Keratinocyte (primary cell): ENCODE results near the gene KLC4. TPM values are rescaled to one million over a fixed set of nuclear protein-coding genes. Genes with fewer than 3 reads are reported as not detected.

Source experiments
- DNase-seq: peaks from one replicate; pipeline ENCODE4 v3.0.0-alpha.2; 2011; ENCODE audit warnings: low read depth, missing footprints, low spot score
- FAIRE-seq: peaks from 2 replicates; lab custom pipeline; 2011; peaks lifted over from hg19 to GRCh38; lab: Jason Lieb, UNC
- H2AFZ ChIP-seq: 2 replicates; pipeline ENCODE4 v1.6.0; 2012; ENCODE audit warnings: low read length, control low read depth, inconsistent platforms; ENCODE audit not compliant: control insufficient read depth
- H3K27ac ChIP-seq: 2 replicates; pipeline ENCODE4 v1.5.1; 2011; ENCODE audit warnings: low read length; ENCODE audit not compliant: control insufficient read depth, insufficient read depth
- H3K27me3 ChIP-seq: 3 replicates; pipeline ENCODE4 v1.6.0; 2011; ENCODE audit warnings: low read length; ENCODE audit not compliant: control insufficient read depth, insufficient read depth; ENCODE audit errors: extremely low read depth
- H3K36me3 ChIP-seq, 2 experiments: 2 replicates in 1 of 2; 3 replicates in 1 of 2; pipeline ENCODE4 v1.5.1; 2011; ENCODE audit warnings: low read length in 2 of 2, mild to moderate bottlenecking in 1 of 2; ENCODE audit not compliant: control insufficient read depth in 2 of 2, insufficient read depth in 2 of 2; ENCODE audit errors: extremely low read depth in 1 of 2
- H3K4me1 ChIP-seq: 3 replicates; pipeline ENCODE4 v1.5.1; 2011; ENCODE audit warnings: low read length; ENCODE audit not compliant: control insufficient read depth, insufficient read depth; ENCODE audit errors: extremely low read depth
- H3K4me2 ChIP-seq: 3 replicates; pipeline ENCODE4 v1.6.0; 2011; ENCODE audit warnings: low read depth, low read length; ENCODE audit not compliant: control insufficient read depth, insufficient read depth; ENCODE audit errors: extremely low read depth
- H3K4me3 ChIP-seq, 3 experiments: fragments of 200-600 bp in 1 of 3; sonication (generic) in 1 of 3; 2 replicates in 2 of 3; 3 replicates in 1 of 3; pipeline ENCODE4 v1.5.1; 2011 to 2016; ENCODE audit warnings: low read length in 3 of 3, mild to moderate bottlenecking in 3 of 3, control low read depth in 2 of 3, inconsistent platforms in 1 of 3, low read depth in 1 of 3, mixed read lengths in 1 of 3, mixed run types in 1 of 3, moderate library complexity in 1 of 3; ENCODE audit not compliant: control insufficient read depth in 2 of 3, insufficient read depth in 2 of 3; ENCODE audit errors: extremely low read depth in 1 of 3
- H3K79me2 ChIP-seq: 2 replicates; pipeline ENCODE4 v1.6.0; 2012; ENCODE audit warnings: low read length; ENCODE audit not compliant: control insufficient read depth, insufficient read depth
- H3K9ac ChIP-seq: 3 replicates; pipeline ENCODE4 v1.6.0; 2011; ENCODE audit warnings: low read length; ENCODE audit not compliant: control insufficient read depth, insufficient read depth; ENCODE audit errors: extremely low read depth
- H3K9me1 ChIP-seq: 3 replicates; pipeline ENCODE4 v1.6.0; 2011; ENCODE audit warnings: low read length; ENCODE audit not compliant: control insufficient read depth, insufficient read depth; ENCODE audit errors: extremely low read depth
- H3K9me3 ChIP-seq: 2 replicates; pipeline ENCODE4 v1.5.1; 2012; ENCODE audit warnings: low read depth, low read length; ENCODE audit not compliant: control insufficient read depth
- H4K20me1 ChIP-seq: 3 replicates; pipeline ENCODE4 v1.6.0; 2011; ENCODE audit warnings: low read length; ENCODE audit not compliant: control insufficient read depth, insufficient read depth; ENCODE audit errors: extremely low read depth
- EZH2 ChIP-seq: IDR thresholded peaks from one replicate; pipeline ENCODE4 v1.6.1; 2012; ENCODE audit warnings: inconsistent platforms, mild to moderate bottlenecking, low read length, moderate library complexity
- dilution Hi-C: fragments of 300-500 bp; cut with MboI; formaldehyde crosslinking; loops from one replicate; pipeline ENCODE4 v1.7.0; 2020; ENCODE audit warnings: low sequenced_read_pairs; ENCODE audit not compliant: extremely low pct_ligation_motif_present
- polyA plus RNA-seq, 5 experiments: library from polyadenylated mRNA; depleted of rRNA in 3 of 5; stranded (reverse) in 3 of 5; stranded (forward) in 1 of 5; unstranded in 1 of 5; fragments of >200 nt; gene quantifications; 1 replicate in 1 of 5; 2 replicates in 3 of 5; 3 replicates in 1 of 5; pipeline versions ENCODE4 v1.2.1 to v1.2.3, GENCODE V29; 2011 to 2012; ENCODE audit warnings: missing spikeins in 2 of 5, low read depth in 1 of 5, low replicate concordance in 1 of 5
- TF ChIP-seq, protein P1 (sequence below), 3 experiments: IDR thresholded peaks in 1 of 3; conservative IDR thresholded peaks in 1 of 3; optimal IDR thresholded peaks in 1 of 3; 2 replicates in 2 of 3; 3 replicates in 1 of 3; pipeline versions ENCODE3 to v1.5.1; 2011; ENCODE audit warnings: low read length in 3 of 3, mild to moderate bottlenecking in 3 of 3, moderate library complexity in 2 of 3, control low read depth in 1 of 3, inconsistent platforms in 1 of 3; ENCODE audit not compliant: insufficient read depth in 2 of 3; ENCODE audit errors: extremely low read depth in 1 of 3

KLC4 gene
- polyA plus RNA-seq, 1 donor (not counting 4 experiments of a cell fraction or from before 2014, with no cell fraction given): 8.8 TPM

DNA sequence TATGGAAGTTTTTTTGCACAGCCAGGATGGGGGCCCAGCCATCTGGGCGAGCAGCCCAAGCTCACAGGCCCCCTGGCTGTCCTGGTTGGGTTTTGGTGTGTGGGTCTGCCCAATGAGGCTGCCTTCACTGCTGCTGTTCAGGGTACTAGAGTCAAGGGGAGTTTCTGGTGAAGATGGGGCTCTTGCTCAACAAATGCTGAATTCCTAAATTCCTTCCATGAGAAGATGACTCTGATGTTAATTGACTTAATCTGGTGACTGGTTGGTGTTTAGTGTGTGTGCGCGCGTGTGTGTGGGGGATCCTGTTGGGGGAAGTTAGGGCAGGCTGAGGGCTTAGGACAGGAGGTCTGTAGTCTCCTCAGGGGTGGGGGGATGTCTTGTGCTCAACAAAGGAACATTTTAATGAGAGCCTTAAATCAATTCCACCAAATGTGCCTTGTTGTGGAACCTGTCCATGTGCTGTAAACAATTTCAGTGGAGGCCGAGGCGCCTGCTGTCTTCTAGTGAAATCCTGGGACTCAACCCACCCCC, 18.6 kb downstream of the KLC4 start:
- peaks cover 65% of the 10 kb centered on the region for H3K79me2 ChIP-seq
- peaks cover 14% of the 10 kb centered on the region for H3K4me1 ChIP-seq
- no peaks in the 10 kb centered on the region for H4K20me1 ChIP-seq
- TF ChIP-seq, protein P1, sequence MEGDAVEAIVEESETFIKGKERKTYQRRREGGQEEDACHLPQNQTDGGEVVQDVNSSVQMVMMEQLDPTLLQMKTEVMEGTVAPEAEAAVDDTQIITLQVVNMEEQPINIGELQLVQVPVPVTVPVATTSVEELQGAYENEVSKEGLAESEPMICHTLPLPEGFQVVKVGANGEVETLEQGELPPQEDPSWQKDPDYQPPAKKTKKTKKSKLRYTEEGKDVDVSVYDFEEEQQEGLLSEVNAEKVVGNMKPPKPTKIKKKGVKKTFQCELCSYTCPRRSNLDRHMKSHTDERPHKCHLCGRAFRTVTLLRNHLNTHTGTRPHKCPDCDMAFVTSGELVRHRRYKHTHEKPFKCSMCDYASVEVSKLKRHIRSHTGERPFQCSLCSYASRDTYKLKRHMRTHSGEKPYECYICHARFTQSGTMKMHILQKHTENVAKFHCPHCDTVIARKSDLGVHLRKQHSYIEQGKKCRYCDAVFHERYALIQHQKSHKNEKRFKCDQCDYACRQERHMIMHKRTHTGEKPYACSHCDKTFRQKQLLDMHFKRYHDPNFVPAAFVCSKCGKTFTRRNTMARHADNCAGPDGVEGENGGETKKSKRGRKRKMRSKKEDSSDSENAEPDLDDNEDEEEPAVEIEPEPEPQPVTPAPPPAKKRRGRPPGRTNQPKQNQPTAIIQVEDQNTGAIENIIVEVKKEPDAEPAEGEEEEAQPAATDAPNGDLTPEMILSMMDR (optimal IDR thresholded peaks at IDR 0.05 in 1 of 3, IDR thresholded peaks at IDR 0.05 in 1 of 3, conservative IDR thresholded peaks at IDR 0.05 in 1 of 3; ENCODE audit: extremely low read depth in 1 of 3, insufficient read depth in 2 of 3, low read length in 3 of 3): no peak
- TF ChIP-seq EZH2: no peak
- FAIRE-seq (no peak), DNase-seq (no peak)
- peak overlapping the region; percentile 75 to 92 (median 80) for H3K4me3 ChIP-seq
- peak overlapping the region; percentile 91 for H3K9ac ChIP-seq
- H3K27me3 ChIP-seq: no peaks in the 10 kb centered on the region
- dilution Hi-C loops: no loop called here
- H2AFZ ChIP-seq: no peak overlapping the region
- H3K4me2 ChIP-seq: peak overlapping the region; percentile 89
- no peaks in the 10 kb centered on the region for H3K9me3 ChIP-seq
- peaks cover 0 to 3% of the 10 kb centered on the region in 2 experiments for H3K36me3 ChIP-seq
- no peaks in the 10 kb centered on the region for H3K9me1 ChIP-seq
- peak overlapping the region; percentile 83 for H3K27ac ChIP-seq

- FAIRE-seq (no peak), DNase-seq (no peak)
- no peak overlapping the region for H3K4me3 ChIP-seq
- no peaks in the 10 kb centered on the region for H3K27me3 ChIP-seq
- peak overlapping the region; percentile 89 for H3K4me2 ChIP-seq
- no peaks in the 10 kb centered on the region for H3K9me1 ChIP-seq
- H3K9me3 ChIP-seq: no peaks in the 10 kb centered on the region
- no peaks in the 10 kb centered on the region for H4K20me1 ChIP-seq
- no peak overlapping the region for H2AFZ ChIP-seq
- dilution Hi-C loops: no loop called here
- no peak overlapping the region for H3K27ac ChIP-seq
- no peak overlapping the region for H3K9ac ChIP-seq
- peaks cover 14% of the 10 kb centered on the region for H3K4me1 ChIP-seq
- H3K79me2 ChIP-seq: peaks cover 72% of the 10 kb centered on the region
- peaks cover 0 to 3% of the 10 kb centered on the region in 2 experiments for H3K36me3 ChIP-seq
- TF ChIP-seq, protein P1 (optimal IDR thresholded peaks at IDR 0.05 in 1 of 3, IDR thresholded peaks at IDR 0.05 in 1 of 3, conservative IDR thresholded peaks at IDR 0.05 in 1 of 3; ENCODE audit: extremely low read depth in 1 of 3, insufficient read depth in 2 of 3, low read length in 3 of 3): no peak
- no peak for TF ChIP-seq EZH2
Observed at GRCh38 chr6:43078691-43079090, 19.3 kb downstream of the KLC4 start.
